ENCODE results near the gene CRTC1. TPM values are rescaled to one million over a fixed set of nuclear protein-coding genes. Genes with fewer than 3 reads are reported as not detected.
A peak's percentile ranks its signal among the peaks of the same experiment; 100 is the strongest.

Gene CRTC1
- total RNA-seq (2021) (18.1 and 20.3 TPM in 2 replicates), Bru-seq, nascent RNA (percentile 54 among the genes with signal in this experiment), BruChase-seq, experiment 1, labeled RNA remaining after a 2-hour chase (percentile 58 among the genes with signal in this experiment), BruChase-seq, experiment 2, labeled RNA remaining after a 6-hour chase (percentile 75 among the genes with signal in this experiment)
- long read RNA-seq, partial matches to known transcripts: 5 of 18 reads
- long read RNA-seq, other reads (novel, unspliced or antisense): 12 of 18 reads

- POLR2A ChIA-PET (ENCODE audit: low non-redundant PET): no interaction called here
Measured at GRCh38 chr19:18683109-18683957, at the start of gene CRTC1. TSS of gene CRTC1 (plus strand) at chr19:18683680. CDS start at chr19:18683703, 23 bp downstream.

GRCh38 chr19:18634612-18635297, 48.7 kb upstream of the CRTC1 start:
- Histone ChIP-seq H3K9me3 (ENCODE audit: low read depth, low read length, poor library complexity, severe bottlenecking) (no peaks in the 10 kb centered on the region), H3K36me3 (ENCODE audit: insufficient read depth, low read length, poor library complexity, severe bottlenecking) (no peaks in the 10 kb centered on the region), H3K27me3 (replicated peaks; ENCODE audit: insufficient read depth, low read depth, low read length, poor library complexity) (no peaks in the 10 kb centered on the region), H3K27ac (ENCODE audit: low read depth, low read length, poor library complexity, severe bottlenecking) (no peak overlapping the region), H3K4me1 (ENCODE audit: insufficient read depth, low read length, poor library complexity, severe bottlenecking) (peaks cover 13% of the 10 kb centered on the region), H3K4me3 (ENCODE audit: low read depth, low read length, poor library complexity, severe bottlenecking) (no peak overlapping the region)
- ChIA-PET CTCF (no interaction called here), POLR2A (ENCODE audit: low non-redundant PET) (no interaction called here)
- TF ChIP-seq EZH2 (IDR thresholded peaks at IDR 0.05; ENCODE audit: borderline replicate concordance, low read depth, low read length, poor library complexity, severe bottlenecking) (no peak), CTCF (conservative IDR thresholded peaks at IDR 0.05; ENCODE audit: low read depth, low read length) (no peak)
- no TSS peak for BruUV-seq (replicated peaks)
- no peak for DNase-seq (ENCODE audit: low spot score)
- intact Hi-C loops (cut with micrococcal nuclease; ENCODE audit: unreplicated experiment): no loop called here

More at GRCh38 chr19:18683109-18683957, at the start of gene CRTC1:
- H3K4me3 ChIP-seq (ENCODE audit: low read depth, low read length, poor library complexity, severe bottlenecking): peak within 1 kb of the TSS; percentile 58
- H3K36me3 ChIP-seq (ENCODE audit: insufficient read depth, low read length, poor library complexity, severe bottlenecking): no peaks in the 10 kb centered on the region
- no peaks in the 10 kb centered on the region for H3K27me3 ChIP-seq (replicated peaks; ENCODE audit: insufficient read depth, low read depth, low read length, poor library complexity)
- BruUV-seq (replicated peaks): TSS peak; percentile 90
- DNase-seq (ENCODE audit: low spot score): peak; percentile 94
- H3K4me1 ChIP-seq (ENCODE audit: insufficient read depth, low read length, poor library complexity, severe bottlenecking): peaks cover 16% of the 10 kb centered on the region
- TF ChIP-seq CTCF (conservative IDR thresholded peaks at IDR 0.05; ENCODE audit: low read depth, low read length) (no peak), EZH2 (IDR thresholded peaks at IDR 0.05; ENCODE audit: borderline replicate concordance, low read depth, low read length, poor library complexity, severe bottlenecking) (no peak)
- H3K27ac ChIP-seq (ENCODE audit: low read depth, low read length, poor library complexity, severe bottlenecking): peak within 1 kb of the TSS; percentile 80
- H3K9me3 ChIP-seq (ENCODE audit: low read depth, low read length, poor library complexity, severe bottlenecking): no peaks in the 10 kb centered on the region
- CTCF ChIA-PET: no interaction called here
- intact Hi-C loops (cut with micrococcal nuclease; ENCODE audit: unreplicated experiment): no loop called here

DNA sequence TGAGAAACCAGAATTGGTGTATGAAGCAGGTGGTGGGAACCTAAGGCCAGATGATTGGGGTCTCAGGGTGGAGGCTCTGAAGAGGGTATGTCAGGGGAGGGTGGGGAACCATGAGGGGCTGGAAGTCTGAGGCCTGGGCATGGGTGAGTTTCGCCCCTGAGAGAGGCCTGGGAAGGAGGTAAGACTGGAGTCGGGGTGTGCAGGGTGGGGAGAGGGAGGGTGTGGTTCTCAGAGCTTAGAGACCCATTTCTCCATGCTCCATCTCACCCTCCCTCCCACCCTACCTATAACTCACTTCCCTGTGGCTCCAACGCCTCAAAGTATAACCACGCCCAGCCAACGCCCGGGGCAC, 47.7 kb upstream of the CRTC1 start:
- intact Hi-C loops (cut with micrococcal nuclease; ENCODE audit: unreplicated experiment): no loop called here
- ChIA-PET POLR2A (ENCODE audit: low non-redundant PET) (no interaction called here), CTCF (no interaction called here)
- H3K4me1 ChIP-seq (ENCODE audit: insufficient read depth, low read length, poor library complexity, severe bottlenecking): peaks cover 13% of the 10 kb centered on the region
- H3K9me3 ChIP-seq (ENCODE audit: low read depth, low read length, poor library complexity, severe bottlenecking): no peaks in the 10 kb centered on the region
- no TSS peak for BruUV-seq (replicated peaks)
- TF ChIP-seq EZH2 (IDR thresholded peaks at IDR 0.05; ENCODE audit: borderline replicate concordance, low read depth, low read length, poor library complexity, severe bottlenecking): no peak
- TF ChIP-seq CTCF (conservative IDR thresholded peaks at IDR 0.05; ENCODE audit: low read depth, low read length): no peak
- no peak for DNase-seq (ENCODE audit: low spot score)
- no peaks in the 10 kb centered on the region for H3K36me3 ChIP-seq (ENCODE audit: insufficient read depth, low read length, poor library complexity, severe bottlenecking)
- H3K4me3 ChIP-seq (ENCODE audit: low read depth, low read length, poor library complexity, severe bottlenecking): no peak overlapping the region
- no peak overlapping the region for H3K27ac ChIP-seq (ENCODE audit: low read depth, low read length, poor library complexity, severe bottlenecking)
- no peaks in the 10 kb centered on the region for H3K27me3 ChIP-seq (replicated peaks; ENCODE audit: insufficient read depth, low read depth, low read length, poor library complexity)
